LHCN-M2 (cell line): ENCODE data around the gene POU4F2. TPM values are rescaled to one million over a fixed set of nuclear protein-coding genes. Genes with fewer than 3 reads are reported as not detected.
"Not testable (repeated sequence)": the region's sequence is repeated elsewhere in the genome, so short reads cannot be mapped to it uniquely, and the experiment has no call there.

Source experiments
- DNase-seq: peaks from one replicate; pipeline ENCODE4 v3.0.0-alpha.2; 2012; ENCODE audit warnings: low read depth
- total RNA-seq: library from RNA; depleted of rRNA; stranded (reverse); fragments of >200 nt; gene quantifications from 2 replicates; pipeline ENCODE4 v1.2.3, GENCODE V29; 2014; rRNA removed

POU4F2 gene
- total RNA-seq, 1 experiment from 2014 or later, result not detected

DNA sequence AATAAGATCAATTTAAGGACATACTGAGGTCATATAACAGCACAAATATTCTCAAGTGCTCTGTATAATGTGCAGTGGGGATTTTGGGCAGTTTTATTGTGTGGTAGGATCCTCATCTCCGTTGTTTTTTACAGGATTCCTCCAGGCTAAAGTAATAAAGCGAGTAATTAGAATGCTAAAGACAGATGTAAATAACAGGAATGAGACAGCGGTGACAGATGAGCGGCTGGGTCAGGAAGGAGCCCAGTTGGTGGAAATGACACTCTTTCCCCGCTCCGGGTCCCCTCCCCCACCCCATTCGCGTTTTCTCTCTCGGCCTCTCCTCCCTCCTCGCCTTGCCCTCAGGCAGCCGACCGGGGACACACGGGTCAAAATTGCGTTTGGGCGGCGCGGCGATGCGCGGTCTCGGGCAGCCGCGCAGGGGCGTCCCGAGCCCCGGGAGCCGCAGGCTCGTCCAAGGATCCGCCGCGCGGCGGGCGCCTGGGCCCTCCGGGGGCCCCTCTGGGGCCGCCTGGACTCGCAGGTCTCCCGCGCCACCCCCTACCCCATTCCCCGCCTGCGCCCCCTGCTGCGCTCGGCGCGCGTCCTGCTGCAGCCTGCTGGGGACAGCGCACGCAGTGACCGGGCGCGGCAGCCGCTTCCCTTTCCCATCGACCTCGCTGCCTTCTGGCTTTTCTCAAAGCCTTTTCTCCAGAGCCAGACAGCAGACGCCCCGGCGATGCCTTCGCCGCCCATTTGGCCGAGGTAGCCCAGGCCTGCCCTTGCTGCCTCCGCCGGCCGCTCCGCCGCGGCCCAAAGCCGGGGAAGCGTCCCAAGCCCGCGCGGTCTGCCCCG lies 16.2 kb downstream of the POU4F2 start:
- no peak for DNase-seq

DNA sequence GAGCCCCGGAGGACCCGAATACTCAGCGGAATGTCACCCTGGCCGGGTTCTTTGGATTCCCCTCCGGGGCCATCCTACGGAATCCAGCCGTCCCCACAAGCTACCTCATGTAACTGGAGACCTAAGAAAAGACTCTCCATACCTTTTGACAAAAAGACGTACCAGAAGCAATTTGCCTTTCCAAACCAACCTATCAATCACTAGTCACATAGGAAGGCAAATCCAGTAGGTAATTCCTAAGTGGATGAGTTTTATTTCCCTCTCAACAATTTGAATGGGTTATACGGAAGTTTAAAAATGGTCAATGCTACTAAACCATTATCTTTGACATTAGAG lies 16.8 kb downstream of the POU4F2 start:
- no peak for DNase-seq

DNA sequence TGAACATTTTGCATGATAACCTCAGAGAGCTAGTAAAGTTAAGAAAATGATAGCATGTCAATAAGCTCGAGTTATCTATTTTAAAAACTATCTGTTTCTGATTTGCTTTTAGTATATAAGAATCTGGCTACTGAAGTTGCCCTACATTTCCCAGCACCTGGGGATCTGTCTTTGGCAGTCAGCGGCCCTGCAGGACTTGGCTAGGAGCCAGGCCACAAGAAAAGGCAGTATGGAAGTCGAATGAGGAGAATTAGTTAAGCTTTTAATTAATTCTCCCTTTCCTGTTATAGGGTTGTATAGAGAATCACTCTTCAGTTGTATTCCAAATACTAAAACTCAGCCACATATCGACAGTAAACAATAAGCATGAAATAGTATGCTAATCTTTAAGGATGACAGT lies 22.7 kb downstream of the POU4F2 start:
- no peak for DNase-seq

DNA sequence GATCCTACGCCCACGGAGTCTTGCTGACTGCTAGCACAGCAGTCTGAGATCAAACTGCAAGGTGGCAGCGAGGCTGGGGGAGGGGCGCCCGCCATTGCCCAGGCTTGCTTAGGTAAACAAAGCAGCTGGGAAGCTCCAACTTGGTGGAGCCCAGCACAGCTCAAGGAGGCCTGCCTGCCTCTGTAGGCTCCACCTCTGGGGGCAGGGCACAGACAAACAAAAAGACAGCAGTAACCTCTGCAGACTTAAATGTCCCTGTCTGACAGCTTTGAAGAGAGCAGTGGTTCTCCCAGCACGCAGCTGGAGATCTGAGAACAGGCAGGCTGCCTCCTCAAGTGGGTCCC lies 25.2 kb downstream of the POU4F2 start:
- DNase-seq, result not testable (repeated sequence)

DNA sequence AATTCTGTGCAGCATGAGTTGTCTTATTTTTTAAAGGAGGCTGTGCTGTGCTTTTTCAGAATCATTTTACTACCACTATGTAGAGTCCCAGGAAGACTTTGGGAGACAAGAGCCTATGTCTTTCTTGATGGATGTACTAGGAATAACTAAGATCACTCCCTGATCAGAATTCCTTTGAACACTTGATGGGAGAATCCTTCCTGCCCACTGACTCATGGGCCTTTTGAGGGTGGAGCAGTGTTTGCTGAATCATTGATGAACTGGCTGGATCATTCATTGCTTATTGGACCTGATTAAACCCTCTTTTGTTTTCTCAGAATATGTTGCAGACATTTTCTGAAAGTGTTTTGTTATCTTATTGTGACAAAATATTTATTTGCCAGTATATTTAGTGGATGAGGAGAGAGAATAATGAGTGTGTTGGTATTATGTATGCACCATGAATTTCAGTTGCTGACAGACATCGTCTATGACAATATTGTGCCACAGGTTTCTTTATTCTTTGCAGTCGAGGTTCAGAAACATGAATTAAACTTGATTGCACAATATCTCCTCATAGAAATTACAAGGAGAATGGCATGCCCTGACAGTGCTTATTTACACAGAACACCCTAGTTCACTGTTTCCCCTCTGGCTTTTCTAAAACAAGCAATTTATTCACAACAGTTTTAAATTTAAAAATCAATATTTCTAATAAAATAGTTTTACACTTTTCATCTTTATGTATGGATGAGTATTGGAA lies 36.3 kb downstream of the POU4F2 start:
- no peak for DNase-seq

Other genes with a start within 250 kb of the POU4F2 start
- 3.8 and 6.3 TPM in 2 replicates for gene SLC10A7, start 117.0 kb upstream of the POU4F2 start, total RNA-seq